CD14-positive monocyte (primary cell): ENCODE data around the gene PTPRN2. TPM values are rescaled to one million over a fixed set of nuclear protein-coding genes. Genes with fewer than 3 reads are reported as not detected.

Source experiments
- DNase-seq, 3 donors: peaks; one replicate each; pipeline ENCODE4 v3.0.0-alpha.2; 2011 to 2022
- H2AFZ ChIP-seq: 2 replicates; pipeline ENCODE4 v1.6.0; 2012; ENCODE audit warnings: mild to moderate bottlenecking, low read depth, low read length, inconsistent platforms; ENCODE audit not compliant: insufficient read depth, poor library complexity, severe bottlenecking
- H3K27ac ChIP-seq, 2 donors: 1 replicate in 1 of 2; 2 replicates in 1 of 2; pipeline ENCODE4 v1.5.1; 2012 to 2013; ENCODE audit warnings: low read length in 2 of 2, control low read depth in 1 of 2, inconsistent platforms in 1 of 2, low read depth in 1 of 2, mild to moderate bottlenecking in 1 of 2
- H3K27me3 ChIP-seq, 2 donors: one replicate each; pipeline versions ENCODE4 v1.6.0 to v1.6.1; 2011 to 2013; ENCODE audit warnings: low read length in 2 of 2; ENCODE audit not compliant: control insufficient read depth in 2 of 2, insufficient read depth in 2 of 2
- H3K36me3 ChIP-seq, 2 donors: replicated peaks in 1 of 2; 1 replicate in 1 of 2; 2 replicates in 1 of 2; pipeline versions ENCODE4 v1.5.1 to v1.6.1; 2012 to 2013; ENCODE audit warnings: low read length in 2 of 2, control low read depth in 1 of 2, inconsistent platforms in 1 of 2, mild to moderate bottlenecking in 1 of 2; ENCODE audit not compliant: insufficient read depth in 2 of 2, control insufficient read depth in 1 of 2
- H3K4me1 ChIP-seq, 2 donors: 1 replicate in 1 of 2; 2 replicates in 1 of 2; pipeline versions ENCODE4 v1.5.1 to v1.6.1; 2012 to 2013; ENCODE audit warnings: low read length in 2 of 2, control low read depth in 1 of 2, inconsistent platforms in 1 of 2, mild to moderate bottlenecking in 1 of 2, moderate library complexity in 1 of 2; ENCODE audit not compliant: insufficient read depth in 2 of 2, control insufficient read depth in 1 of 2
- H3K4me2 ChIP-seq: replicated peaks from 2 replicates; pipeline ENCODE3; 2012; ENCODE audit warnings: low read length, moderate library complexity, mild to moderate bottlenecking; ENCODE audit not compliant: poor library complexity, severe bottlenecking; ENCODE audit errors: extremely low read depth
- H3K4me3 ChIP-seq, 3 experiments: fragments of 200-600 bp in 1 of 3; sonication (generic) in 1 of 3; replicated peaks in 1 of 3; 1 replicate in 2 of 3; 2 replicates in 1 of 3; pipeline ENCODE4 v1.5.1; 2011 to 2013; ENCODE audit warnings: low read length in 3 of 3, mild to moderate bottlenecking in 3 of 3, control low read depth in 2 of 3, low read depth in 2 of 3, inconsistent platforms in 1 of 3, moderate library complexity in 1 of 3
- H3K79me2 ChIP-seq: 2 replicates; pipeline ENCODE4 v1.6.0; 2012; ENCODE audit warnings: mild to moderate bottlenecking, control low read depth, inconsistent platforms, low read length, moderate library complexity; ENCODE audit not compliant: insufficient read depth
- H3K9ac ChIP-seq: 2 replicates; pipeline ENCODE4 v1.6.0; 2017; ENCODE audit warnings: low read length, mild to moderate bottlenecking; ENCODE audit not compliant: insufficient read depth, poor library complexity, severe bottlenecking
- H3K9me3 ChIP-seq, 2 donors: replicated peaks in 1 of 2; 1 replicate in 1 of 2; 2 replicates in 1 of 2; pipeline versions ENCODE4 v1.5.1 to v1.6.1; 2012 to 2013; ENCODE audit warnings: low read length in 2 of 2, control low read depth in 1 of 2; ENCODE audit not compliant: control insufficient read depth in 1 of 2, insufficient read depth in 1 of 2
- H4K20me1 ChIP-seq: 2 replicates; pipeline ENCODE4 v1.6.0; 2012; ENCODE audit warnings: mild to moderate bottlenecking, low read length, control low read depth, moderate library complexity; ENCODE audit not compliant: insufficient read depth
- H3K27ac Mint-ChIP-seq, 7 donors: one replicate each; pipeline ENCODE4 v1.8.0; 2020; ENCODE audit warnings: mild to moderate bottlenecking in 7 of 7, mixed read lengths in 7 of 7, moderate library complexity in 6 of 7, inconsistent platforms in 2 of 7
- H3K27me3 Mint-ChIP-seq, 3 donors: one replicate each; pipeline ENCODE4 v1.8.0; 2021 to 2022; ENCODE audit warnings: low read depth in 3 of 3, mild to moderate bottlenecking in 3 of 3, mixed read lengths in 3 of 3, moderate library complexity in 3 of 3, inconsistent platforms in 1 of 3
- H3K36me3 Mint-ChIP-seq, 2 donors: one replicate each; pipeline ENCODE4 v1.8.0; 2020; ENCODE audit warnings: mixed read lengths in 2 of 2, inconsistent platforms in 1 of 2, mild to moderate bottlenecking in 1 of 2
- H3K4me1 Mint-ChIP-seq: one replicate; pipeline ENCODE4 v1.8.0; 2020; ENCODE audit warnings: mild to moderate bottlenecking, mixed read lengths
- H3K4me3 Mint-ChIP-seq, 2 donors: one replicate each; pipeline ENCODE4 v1.8.0; 2020; ENCODE audit warnings: mild to moderate bottlenecking in 2 of 2, mixed read lengths in 2 of 2, moderate library complexity in 1 of 2
- H3K9me3 Mint-ChIP-seq, 7 donors: one replicate each; pipeline ENCODE4 v1.8.0; 2020 to 2022; ENCODE audit warnings: mixed read lengths in 7 of 7, mild to moderate bottlenecking in 6 of 7, moderate library complexity in 6 of 7, inconsistent platforms in 2 of 7
- whole genome bisulfite sequencing: methylation state at CpG from one replicate; pipeline ENCODE4 v1.1.5; 2013; ENCODE audit warnings: missing lambda C conversion rate; ENCODE audit not compliant: insufficient coverage; 5-methylcytosine and 5-hydroxymethylcytosine counted together
- intact Hi-C, 2 donors: fragments of 100-400 bp; cut with micrococcal nuclease; formaldehyde crosslinking; loops; one replicate each; pipeline versions ENCODE4 v1.15.0 to v1.15.1; 2023
- polyA plus RNA-seq, 3 donors: library from polyadenylated mRNA; depleted of rRNA in 1 of 3; unstranded in 2 of 3; stranded (reverse) in 1 of 3; fragments of 300-500 nt in 2 of 3; fragments of >200 nt in 1 of 3; fragmentation: Illumina TruSeq in 2 of 3; gene quantifications; 1 replicate in 2 of 3; 2 replicates in 1 of 3; pipeline ENCODE4 v1.2.3, GENCODE V29; 2012 to 2021
- TF ChIP-seq, protein P1 (sequence below): fragments of 200-600 bp; IDR thresholded peaks from one replicate; pipeline ENCODE4 v1.8.0; 2022; ENCODE audit warnings: antibody characterized with exemption, mild to moderate bottlenecking

Gene PTPRN2
- polyA plus RNA-seq, 3 donors: 0.25 to 1.4 (median 0.97) TPM

DNA sequence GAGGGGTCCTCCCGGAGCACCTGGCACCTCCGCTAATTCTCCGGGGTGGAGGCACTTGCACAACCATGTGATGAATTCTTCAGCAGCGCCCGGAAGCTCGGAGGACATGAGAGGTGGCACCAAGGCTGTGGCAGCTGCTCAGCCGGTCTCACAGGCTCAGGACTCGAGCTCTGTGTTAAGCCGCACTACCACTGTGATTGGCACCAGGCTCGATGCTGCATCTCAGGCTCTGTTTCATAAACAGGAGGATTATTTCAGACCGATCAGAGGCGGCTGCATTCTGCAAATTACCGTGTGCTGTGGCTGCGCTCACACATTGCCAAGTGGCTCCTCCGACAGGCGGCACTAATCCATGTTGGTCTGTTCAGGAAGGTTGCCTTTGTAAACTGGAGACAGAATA is 755.6 kb downstream of the PTPRN2 start:
- Histone ChIP-seq H3K79me2 (no peaks in the 10 kb centered on the region), H2AFZ (no peak overlapping the region), H3K9ac (no peak overlapping the region), H3K9me3 (no peaks in the 10 kb centered on the region), H4K20me1 (no peaks in the 10 kb centered on the region), H3K27me3 (peaks cover 0 to 4% of the 10 kb centered on the region in 2 donors), H3K4me3 (no peak overlapping the region), H3K36me3 (no peaks in the 10 kb centered on the region), H3K4me2 (no peak overlapping the region), H3K4me1 (no peaks in the 10 kb centered on the region), H3K27ac (no peak overlapping the region)
- 97% methylated on average over 15 of the region's 16 CpGs for WGBS
- no peak overlapping the region for H3K4me3 Mint-ChIP-seq
- no peaks in the 10 kb centered on the region for H3K36me3 Mint-ChIP-seq
- intact Hi-C loops: no loop called here
- peaks cover 3% of the 10 kb centered on the region for H3K4me1 Mint-ChIP-seq
- peaks cover 8 to 9% (median 8%) of the 10 kb centered on the region in 3 donors for H3K27me3 Mint-ChIP-seq
- H3K27ac Mint-ChIP-seq: no peak overlapping the region
- TF ChIP-seq, protein P1, sequence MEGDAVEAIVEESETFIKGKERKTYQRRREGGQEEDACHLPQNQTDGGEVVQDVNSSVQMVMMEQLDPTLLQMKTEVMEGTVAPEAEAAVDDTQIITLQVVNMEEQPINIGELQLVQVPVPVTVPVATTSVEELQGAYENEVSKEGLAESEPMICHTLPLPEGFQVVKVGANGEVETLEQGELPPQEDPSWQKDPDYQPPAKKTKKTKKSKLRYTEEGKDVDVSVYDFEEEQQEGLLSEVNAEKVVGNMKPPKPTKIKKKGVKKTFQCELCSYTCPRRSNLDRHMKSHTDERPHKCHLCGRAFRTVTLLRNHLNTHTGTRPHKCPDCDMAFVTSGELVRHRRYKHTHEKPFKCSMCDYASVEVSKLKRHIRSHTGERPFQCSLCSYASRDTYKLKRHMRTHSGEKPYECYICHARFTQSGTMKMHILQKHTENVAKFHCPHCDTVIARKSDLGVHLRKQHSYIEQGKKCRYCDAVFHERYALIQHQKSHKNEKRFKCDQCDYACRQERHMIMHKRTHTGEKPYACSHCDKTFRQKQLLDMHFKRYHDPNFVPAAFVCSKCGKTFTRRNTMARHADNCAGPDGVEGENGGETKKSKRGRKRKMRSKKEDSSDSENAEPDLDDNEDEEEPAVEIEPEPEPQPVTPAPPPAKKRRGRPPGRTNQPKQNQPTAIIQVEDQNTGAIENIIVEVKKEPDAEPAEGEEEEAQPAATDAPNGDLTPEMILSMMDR: no peak
- no peak for DNase-seq
- H3K9me3 Mint-ChIP-seq: peaks cover 0 to 3% (median 0%) of the 10 kb centered on the region in 7 donors

DNA sequence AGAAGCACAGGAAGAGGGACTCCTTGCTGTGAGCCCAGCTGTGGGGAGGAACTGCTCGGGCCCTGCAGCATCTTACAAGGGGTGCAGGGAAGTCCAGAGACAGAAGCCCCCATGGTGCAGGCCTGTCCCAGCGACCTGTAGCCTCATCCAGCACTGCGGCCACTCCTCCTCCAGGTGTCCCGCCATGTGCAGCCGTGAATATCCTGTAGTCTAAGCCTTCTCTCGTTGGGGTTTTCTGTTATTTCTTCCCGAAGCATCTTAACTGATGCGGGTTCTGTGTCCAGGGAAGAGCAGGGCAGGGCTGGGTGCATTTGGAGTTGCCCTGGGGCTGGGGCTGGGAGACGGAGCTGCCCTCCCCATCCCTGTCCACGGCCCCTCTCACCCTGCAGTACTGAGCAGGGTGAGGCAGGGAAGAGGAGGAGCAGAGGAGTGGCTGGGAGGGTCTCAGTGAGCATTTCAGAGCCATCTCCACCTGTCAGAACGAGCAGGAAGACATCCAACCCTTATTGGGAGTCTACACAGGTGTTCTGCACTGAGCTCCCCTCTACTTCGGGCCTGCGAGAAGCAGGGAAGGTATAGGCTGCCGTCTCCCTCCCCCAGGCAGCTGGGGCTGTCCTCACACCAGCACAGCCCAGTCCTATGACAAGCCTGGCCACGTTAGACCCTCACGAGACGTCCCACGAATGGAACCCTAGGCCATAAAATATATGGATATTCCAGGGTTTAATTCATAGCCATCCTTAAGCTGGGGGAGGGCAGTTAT is 756.3 kb downstream of the PTPRN2 start:
- Mint-ChIP-seq H3K4me3 (no peak overlapping the region), H3K9me3 (peaks cover 0 to 3% (median 0%) of the 10 kb centered on the region in 7 donors), H3K36me3 (no peaks in the 10 kb centered on the region), H3K4me1 (peaks cover 3% of the 10 kb centered on the region), H3K27ac (no peak overlapping the region), H3K27me3 (peaks cover 6 to 8% (median 8%) of the 10 kb centered on the region in 3 donors)
- no peak overlapping the region for H3K27ac ChIP-seq
- no peaks in the 10 kb centered on the region for H3K79me2 ChIP-seq
- H3K9me3 ChIP-seq: peaks cover 0 to 5% of the 10 kb centered on the region in 2 donors
- no peaks in the 10 kb centered on the region for H3K4me1 ChIP-seq
- intact Hi-C loops: no loop called here
- no peak overlapping the region for H2AFZ ChIP-seq
- TF ChIP-seq, protein P1: no peak
- no peaks in the 10 kb centered on the region for H3K36me3 ChIP-seq
- 90% methylated on average over 9 of the region's 18 CpGs for WGBS
- no peak overlapping the region for H3K9ac ChIP-seq
- H4K20me1 ChIP-seq: no peaks in the 10 kb centered on the region
- H3K4me3 ChIP-seq: no peak overlapping the region
- no peak overlapping the region for H3K4me2 ChIP-seq
- H3K27me3 ChIP-seq: peaks cover 0 to 4% of the 10 kb centered on the region in 2 donors
- DNase-seq: no peak
